Stimulated activated naive CD8-positive, alpha-beta T cell treated with anti-CD3 and anti-CD28 coated beads, Interleukin-15, Interleukin-2, amounts not matched to agents 100 ng/mL and 50 ng/mL, for 24 hours (primary cell): Measurements from ENCODE around the gene HDGFL3.

Experiments used
- H3K27ac Mint-ChIP-seq: one replicate; pipeline ENCODE4 v1.8.0; 2021; ENCODE audit warnings: mild to moderate bottlenecking, mixed read lengths
- H3K27me3 Mint-ChIP-seq: one replicate; pipeline ENCODE4 v1.8.0; 2021; ENCODE audit warnings: mixed read lengths
- H3K36me3 Mint-ChIP-seq: one replicate; pipeline ENCODE4 v1.8.0; 2021; ENCODE audit warnings: low read depth, mixed read lengths
- H3K4me1 Mint-ChIP-seq: one replicate; pipeline ENCODE4 v1.8.0; 2021; ENCODE audit warnings: low read depth, mixed read lengths
- H3K4me3 Mint-ChIP-seq: one replicate; pipeline ENCODE4 v1.8.0; 2021; ENCODE audit warnings: mild to moderate bottlenecking, mixed read lengths
- H3K9me3 Mint-ChIP-seq: one replicate; pipeline ENCODE4 v1.8.0; 2021; ENCODE audit warnings: mixed read lengths

The HDGFL3 gene

DNA sequence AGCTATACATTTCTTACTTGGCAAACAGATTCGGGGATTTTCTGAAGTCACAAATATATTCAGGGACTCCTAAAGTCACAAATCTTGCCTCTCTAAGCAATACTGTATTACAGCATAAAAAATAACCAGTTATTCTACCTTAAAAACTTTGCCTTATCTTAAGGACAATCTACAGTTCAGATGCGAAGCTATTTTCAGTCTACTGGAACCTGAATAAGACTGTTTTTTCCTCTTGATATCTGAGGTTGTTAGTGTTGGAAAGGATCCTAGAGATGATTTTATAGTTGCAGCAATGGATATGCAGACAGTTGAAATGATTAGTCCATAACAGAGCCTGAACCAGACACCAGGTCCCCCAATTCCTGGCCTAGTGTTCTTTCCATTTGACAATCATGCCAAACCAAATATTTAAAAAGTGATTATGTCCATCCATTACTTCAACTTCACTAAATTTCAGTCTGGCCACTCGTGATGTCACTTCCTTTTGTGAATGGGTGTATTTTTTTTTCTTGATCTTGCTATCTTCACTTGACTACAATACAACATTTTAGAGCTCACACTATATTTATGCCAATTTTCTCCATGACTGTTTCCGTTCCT is 1.8 kb downstream of the HDGFL3 start:
- Mint-ChIP-seq H3K9me3 (no peaks in the 10 kb centered on the region), H3K4me3 (peak overlapping the region; percentile 91), H3K27ac (peak overlapping the region; percentile 92), H3K4me1 (peaks cover 30% of the 10 kb centered on the region), H3K27me3 (peaks cover 44% of the 10 kb centered on the region), H3K36me3 (peaks cover 6% of the 10 kb centered on the region)

DNA sequence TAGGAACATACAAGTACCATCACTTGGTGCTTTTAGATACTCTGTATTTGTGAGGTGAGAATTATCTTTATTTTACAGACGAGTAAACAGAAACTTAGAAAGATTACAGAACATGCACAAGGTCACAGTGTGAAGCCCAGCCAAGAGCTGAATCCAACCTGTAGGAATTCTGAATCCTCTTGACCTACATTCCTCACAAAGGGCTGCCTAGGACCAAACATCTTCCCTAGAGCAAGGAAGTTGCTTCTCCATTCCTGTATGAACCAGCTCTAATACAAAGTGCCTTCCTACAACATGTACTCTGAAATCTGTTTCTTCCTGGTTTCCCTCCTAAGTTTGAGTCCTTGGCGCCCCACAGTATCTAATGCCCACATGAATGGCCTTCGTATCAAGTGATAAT is 2.9 kb downstream of the HDGFL3 start:
- Mint-ChIP-seq H3K4me3 (no peak overlapping the region), H3K9me3 (no peaks in the 10 kb centered on the region), H3K4me1 (peaks cover 42% of the 10 kb centered on the region), H3K27me3 (peaks cover 44% of the 10 kb centered on the region), H3K36me3 (peaks cover 6% of the 10 kb centered on the region), H3K27ac (no peak overlapping the region)

DNA sequence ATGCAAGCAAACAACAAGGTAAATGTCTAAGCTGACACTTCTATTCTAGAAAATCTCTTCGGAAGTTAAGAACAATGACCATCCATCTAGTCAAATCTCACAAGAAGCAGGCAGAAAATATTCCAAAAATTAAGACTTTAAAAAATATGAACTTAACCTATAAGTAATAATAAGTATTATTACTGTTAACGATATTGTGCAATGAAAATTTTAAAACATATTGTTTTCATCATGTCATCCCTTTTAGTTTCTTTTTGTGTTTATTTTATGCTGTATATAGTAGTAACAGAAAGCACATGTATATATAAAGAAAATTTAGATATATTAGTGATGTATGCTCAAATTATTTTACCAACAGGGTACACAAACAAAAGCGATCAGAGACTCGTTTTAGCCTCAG is 4.1 kb downstream of the HDGFL3 start:
- no peaks in the 10 kb centered on the region for H3K9me3 Mint-ChIP-seq
- no peak overlapping the region for H3K27ac Mint-ChIP-seq
- H3K4me1 Mint-ChIP-seq: peaks cover 53% of the 10 kb centered on the region
- H3K4me3 Mint-ChIP-seq: no peak overlapping the region
- H3K36me3 Mint-ChIP-seq: peaks cover 6% of the 10 kb centered on the region
- H3K27me3 Mint-ChIP-seq: peaks cover 44% of the 10 kb centered on the region

DNA sequence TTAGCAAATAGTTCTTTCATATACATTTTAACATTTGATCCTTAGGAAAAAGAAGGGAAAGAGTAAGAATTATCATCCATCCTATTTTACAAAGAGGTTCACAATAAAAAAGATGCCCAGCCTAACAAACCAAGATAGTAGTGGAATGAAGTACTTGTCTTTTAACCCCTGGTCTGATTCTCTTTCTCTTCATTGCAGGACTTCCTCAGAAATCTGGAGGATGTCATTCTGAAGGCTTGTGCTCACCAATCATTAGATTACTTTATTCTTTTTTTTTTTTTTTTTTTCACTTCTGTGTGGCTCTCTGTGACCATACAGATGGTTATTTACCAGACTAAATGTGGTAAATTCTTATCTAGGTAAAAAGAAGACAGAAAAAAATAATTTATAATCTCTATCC is 7.0 kb downstream of the HDGFL3 start:
- H3K9me3 Mint-ChIP-seq: no peaks in the 10 kb centered on the region
- H3K27me3 Mint-ChIP-seq: peaks cover 44% of the 10 kb centered on the region
- H3K36me3 Mint-ChIP-seq: no peaks in the 10 kb centered on the region
- H3K4me1 Mint-ChIP-seq: peaks cover 51% of the 10 kb centered on the region
- H3K27ac Mint-ChIP-seq: peak overlapping the region; percentile 76
- peak overlapping the region; percentile 26 for H3K4me3 Mint-ChIP-seq

DNA sequence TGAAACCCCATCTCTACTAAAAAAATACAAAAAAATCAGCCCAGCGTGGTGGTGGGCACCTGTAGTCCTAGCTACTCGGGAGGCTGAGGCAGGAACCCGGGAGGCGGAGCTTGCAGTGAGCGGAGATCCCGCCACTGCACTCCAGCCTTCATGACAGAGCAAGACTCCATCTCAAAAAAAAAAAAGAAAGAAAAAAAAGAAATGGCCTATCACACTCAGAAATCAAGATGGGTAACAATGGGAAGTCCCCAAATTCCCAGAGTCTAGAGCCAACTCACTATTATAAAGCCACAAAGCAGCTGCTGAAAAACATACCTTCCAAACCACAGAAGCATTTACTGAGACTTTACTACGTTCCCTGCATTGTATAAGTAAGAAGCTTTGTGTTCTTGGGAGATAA is 7.5 kb downstream of the HDGFL3 start:
- Mint-ChIP-seq H3K27ac (peak overlapping the region; percentile 76), H3K36me3 (no peaks in the 10 kb centered on the region), H3K4me1 (peaks cover 51% of the 10 kb centered on the region), H3K27me3 (peaks cover 40% of the 10 kb centered on the region), H3K9me3 (no peaks in the 10 kb centered on the region), H3K4me3 (peak overlapping the region; percentile 26)

DNA sequence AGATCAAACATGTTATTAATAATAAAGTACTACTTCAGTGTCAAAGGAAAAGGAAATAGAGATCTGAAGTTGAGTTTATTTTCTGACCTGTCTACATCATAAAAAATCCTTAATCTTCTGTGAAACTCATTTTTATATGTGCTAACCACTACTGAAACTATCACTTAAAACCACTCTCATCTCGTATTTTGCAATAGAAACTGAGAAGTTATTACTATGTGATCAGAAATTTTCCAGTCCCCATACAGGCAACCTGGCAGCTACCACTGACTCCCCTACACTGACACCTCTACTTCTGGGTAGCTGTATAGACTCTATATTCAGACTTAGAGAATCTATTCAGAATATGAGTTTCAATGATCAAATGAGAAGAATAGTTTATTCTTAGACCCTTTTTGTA is 8.3 kb downstream of the HDGFL3 start:
- H3K27me3 Mint-ChIP-seq: peaks cover 37% of the 10 kb centered on the region
- H3K9me3 Mint-ChIP-seq: no peaks in the 10 kb centered on the region
- peak overlapping the region; percentile 30 for H3K4me3 Mint-ChIP-seq
- H3K27ac Mint-ChIP-seq: peak overlapping the region; percentile 76
- no peaks in the 10 kb centered on the region for H3K36me3 Mint-ChIP-seq
- H3K4me1 Mint-ChIP-seq: peaks cover 51% of the 10 kb centered on the region

DNA sequence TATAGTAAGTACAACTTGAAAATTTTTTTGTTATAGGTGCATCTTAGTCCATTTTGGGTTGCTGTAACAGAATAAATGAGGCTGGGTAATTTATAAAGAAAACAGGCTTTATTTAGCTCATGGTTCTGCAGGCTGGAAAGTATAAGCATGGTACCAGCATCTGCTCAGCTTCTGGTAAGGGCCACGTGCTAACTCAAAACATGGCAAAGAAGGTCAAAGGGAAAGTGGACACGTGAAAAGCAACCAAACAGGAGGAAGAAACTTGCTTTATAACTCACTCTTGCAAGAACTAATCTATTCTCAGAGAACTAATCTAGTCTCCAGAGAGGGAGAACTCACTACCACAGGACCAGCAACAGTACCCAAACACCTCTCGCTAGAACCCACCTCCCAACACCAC is 9.1 kb downstream of the HDGFL3 start:
- Mint-ChIP-seq H3K9me3 (no peaks in the 10 kb centered on the region), H3K36me3 (no peaks in the 10 kb centered on the region), H3K27ac (peak overlapping the region; percentile 76), H3K27me3 (peaks cover 41% of the 10 kb centered on the region), H3K4me3 (no peak overlapping the region), H3K4me1 (peaks cover 51% of the 10 kb centered on the region)

DNA sequence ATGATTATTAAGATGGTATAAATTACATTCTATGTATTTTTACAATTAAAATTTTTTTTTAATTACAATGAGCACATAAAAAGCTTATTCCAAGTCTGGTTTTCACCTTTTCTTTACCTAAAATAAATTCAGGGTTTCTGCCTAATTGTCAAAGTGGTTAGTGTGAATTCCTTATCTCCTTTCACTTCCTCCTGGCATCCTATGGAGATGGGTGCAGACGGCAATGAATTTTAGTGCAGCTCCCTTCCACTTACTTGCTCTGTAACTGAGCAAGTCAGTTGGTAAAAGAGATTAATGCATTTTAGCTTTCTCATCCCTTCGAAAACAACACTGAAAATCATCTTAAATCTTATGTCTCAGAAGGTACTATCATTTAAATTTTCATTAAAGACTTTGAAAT is 13.1 kb downstream of the HDGFL3 start:
- no peaks in the 10 kb centered on the region for H3K9me3 Mint-ChIP-seq
- H3K27me3 Mint-ChIP-seq: peaks cover 35% of the 10 kb centered on the region
- no peak overlapping the region for H3K27ac Mint-ChIP-seq
- H3K36me3 Mint-ChIP-seq: no peaks in the 10 kb centered on the region
- no peak overlapping the region for H3K4me3 Mint-ChIP-seq
- H3K4me1 Mint-ChIP-seq: peaks cover 18% of the 10 kb centered on the region

DNA sequence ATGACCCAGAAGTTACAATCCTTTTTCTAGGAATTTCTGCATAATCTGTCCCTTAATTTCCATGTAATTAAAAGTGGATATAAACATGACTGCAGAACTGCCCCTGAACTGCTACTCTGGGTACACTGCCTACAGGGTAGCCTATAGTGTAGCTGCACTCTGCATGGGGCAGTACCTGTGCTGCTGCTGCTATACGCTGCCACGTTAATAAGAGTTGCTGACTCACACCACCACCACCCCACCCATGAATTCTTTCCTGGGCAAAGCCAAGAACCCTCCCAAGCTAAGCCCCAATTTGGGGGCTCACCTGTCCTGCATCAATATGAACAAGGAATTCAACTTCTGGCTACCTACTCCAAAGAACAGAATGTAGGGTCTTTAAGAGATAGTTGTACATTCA is 13.9 kb downstream of the HDGFL3 start:
- Mint-ChIP-seq H3K4me1 (peaks cover 10% of the 10 kb centered on the region), H3K27me3 (peaks cover 35% of the 10 kb centered on the region), H3K36me3 (no peaks in the 10 kb centered on the region), H3K27ac (no peak overlapping the region), H3K9me3 (no peaks in the 10 kb centered on the region), H3K4me3 (no peak overlapping the region)

DNA sequence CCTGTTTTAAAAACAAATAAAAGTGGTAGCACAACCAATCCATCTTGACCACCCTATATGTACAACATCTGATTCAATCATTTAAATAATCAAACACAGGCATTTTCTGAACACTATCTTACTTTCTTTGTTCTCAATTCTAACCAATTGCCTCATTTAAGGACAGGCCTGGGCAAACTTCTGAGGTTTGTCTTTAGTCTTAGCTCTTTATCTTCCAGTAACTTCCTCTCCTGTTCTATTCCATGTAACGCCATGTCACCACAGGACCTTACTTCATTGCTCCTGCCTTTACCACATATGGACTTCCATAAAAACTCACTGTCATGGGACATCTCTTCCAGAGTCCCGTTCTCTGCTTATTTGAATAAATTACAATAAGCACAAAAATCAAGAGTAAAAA is 14.9 kb downstream of the HDGFL3 start:
- Mint-ChIP-seq H3K4me1 (peaks cover 6% of the 10 kb centered on the region), H3K9me3 (no peaks in the 10 kb centered on the region), H3K4me3 (no peak overlapping the region), H3K27ac (no peak overlapping the region), H3K27me3 (peaks cover 38% of the 10 kb centered on the region), H3K36me3 (no peaks in the 10 kb centered on the region)

DNA sequence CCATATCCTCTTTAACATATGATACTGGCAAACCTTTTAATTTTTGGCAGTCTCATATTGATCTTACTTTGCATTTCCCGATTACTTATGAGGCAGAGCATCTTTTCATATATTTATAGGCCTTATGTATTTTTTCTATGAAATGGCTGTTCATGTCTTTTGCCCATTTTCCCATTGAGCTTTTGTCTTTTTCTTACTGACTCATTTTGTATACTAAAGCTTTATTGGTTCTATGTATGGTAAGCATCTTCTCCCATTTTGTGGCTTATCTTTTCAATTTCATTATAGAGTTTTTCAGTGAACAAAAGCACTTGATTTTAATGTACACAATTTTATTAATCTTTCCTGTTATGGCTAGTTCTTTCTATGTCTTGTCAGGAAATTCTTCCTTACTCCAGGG is 17.2 kb downstream of the HDGFL3 start:
- Mint-ChIP-seq H3K27me3 (peaks cover 30% of the 10 kb centered on the region), H3K4me3 (no peak overlapping the region), H3K9me3 (no peaks in the 10 kb centered on the region), H3K4me1 (no peaks in the 10 kb centered on the region), H3K36me3 (no peaks in the 10 kb centered on the region), H3K27ac (no peak overlapping the region)

DNA sequence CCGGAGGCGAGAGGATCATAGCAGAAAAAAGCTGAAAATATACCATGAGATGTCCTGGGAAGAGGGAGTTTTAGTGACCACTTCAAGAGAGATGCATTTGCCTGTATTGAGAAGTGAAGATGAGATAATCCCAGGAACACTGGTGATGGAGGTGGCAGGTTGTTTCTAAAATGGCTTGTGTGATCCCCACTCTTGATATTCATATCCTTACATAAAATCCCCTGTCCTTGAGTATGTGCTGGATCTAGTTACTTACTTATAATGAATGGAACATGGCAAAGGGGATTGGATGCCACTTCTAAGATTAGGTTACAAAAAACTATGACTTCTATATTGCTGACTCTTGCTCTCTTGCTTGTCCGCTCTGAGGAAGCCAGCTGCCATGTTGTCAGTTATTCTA is 22.1 kb downstream of the HDGFL3 start:
- H3K4me3 Mint-ChIP-seq: no peak overlapping the region
- no peaks in the 10 kb centered on the region for H3K4me1 Mint-ChIP-seq
- H3K36me3 Mint-ChIP-seq: no peaks in the 10 kb centered on the region
- H3K27ac Mint-ChIP-seq: no peak overlapping the region
- peaks cover 6% of the 10 kb centered on the region for H3K27me3 Mint-ChIP-seq
- no peaks in the 10 kb centered on the region for H3K9me3 Mint-ChIP-seq

DNA sequence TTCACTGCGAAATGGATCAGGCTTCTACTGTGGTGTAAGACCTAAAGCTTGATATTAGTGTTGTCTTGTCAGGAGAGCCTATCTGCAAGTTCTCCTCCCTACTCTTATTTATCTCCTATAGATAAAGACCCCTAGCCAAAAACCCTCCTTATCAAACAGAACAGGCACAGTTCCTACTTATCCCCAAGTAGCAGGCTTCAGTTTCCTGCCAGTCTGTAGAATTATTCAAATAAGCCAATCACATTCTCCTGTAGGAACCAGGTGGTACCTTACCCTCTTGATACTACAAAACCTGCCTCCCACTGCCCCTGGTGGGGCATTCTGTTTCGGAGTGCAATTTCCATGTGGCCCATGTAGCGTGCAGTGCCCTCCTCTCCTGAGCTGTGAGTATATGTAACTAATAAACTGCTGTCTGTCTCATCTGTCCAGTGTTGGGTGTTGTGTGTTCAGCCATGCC is 28.7 kb downstream of the HDGFL3 start:
- no peak overlapping the region for H3K4me3 Mint-ChIP-seq
- H3K27me3 Mint-ChIP-seq: no peaks in the 10 kb centered on the region
- no peaks in the 10 kb centered on the region for H3K4me1 Mint-ChIP-seq
- H3K27ac Mint-ChIP-seq: no peak overlapping the region
- H3K36me3 Mint-ChIP-seq: no peaks in the 10 kb centered on the region
- H3K9me3 Mint-ChIP-seq: no peaks in the 10 kb centered on the region

DNA sequence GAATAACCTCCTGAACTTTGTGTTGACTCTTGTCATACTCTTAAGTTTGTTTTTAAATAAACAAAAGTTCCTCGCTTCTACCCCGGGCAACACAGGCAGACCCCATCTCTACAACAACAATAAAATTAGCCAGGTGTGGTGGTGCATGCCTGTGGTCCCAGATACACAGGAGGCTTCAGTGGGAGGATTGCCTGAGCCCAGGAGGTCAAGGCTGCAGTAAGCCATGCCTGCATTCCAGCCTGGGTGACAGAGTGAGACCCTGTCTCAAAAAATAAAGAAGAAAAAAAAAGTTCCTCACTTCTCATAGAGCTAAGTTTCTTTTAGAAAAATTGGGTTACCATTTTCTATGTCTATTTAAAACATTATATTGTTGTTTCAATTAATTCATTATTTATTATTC is 29.2 kb downstream of the HDGFL3 start:
- Mint-ChIP-seq H3K27ac (no peak overlapping the region), H3K36me3 (no peaks in the 10 kb centered on the region), H3K4me1 (no peaks in the 10 kb centered on the region), H3K4me3 (no peak overlapping the region), H3K9me3 (no peaks in the 10 kb centered on the region), H3K27me3 (no peaks in the 10 kb centered on the region)

DNA sequence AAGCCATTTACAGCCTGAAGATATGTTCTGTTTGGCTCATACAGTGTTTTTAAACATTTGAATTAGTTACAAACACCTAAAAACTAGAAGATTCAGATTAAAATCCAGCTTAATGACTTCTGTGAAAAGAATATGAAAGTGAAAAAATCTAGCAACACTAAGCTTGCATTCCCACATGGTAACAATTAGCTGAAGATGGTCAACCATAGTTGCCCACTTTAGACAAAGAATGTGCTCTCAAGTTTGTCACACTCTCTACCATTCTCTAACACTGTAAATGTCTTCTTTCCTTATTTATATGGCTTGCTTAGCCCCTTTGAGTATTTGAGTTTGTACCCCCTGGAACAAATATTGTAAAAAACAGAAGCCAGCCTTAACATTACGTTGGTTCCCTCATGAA is 32.7 kb downstream of the HDGFL3 start:
- H3K36me3 Mint-ChIP-seq: no peaks in the 10 kb centered on the region
- H3K27me3 Mint-ChIP-seq: no peaks in the 10 kb centered on the region

DNA sequence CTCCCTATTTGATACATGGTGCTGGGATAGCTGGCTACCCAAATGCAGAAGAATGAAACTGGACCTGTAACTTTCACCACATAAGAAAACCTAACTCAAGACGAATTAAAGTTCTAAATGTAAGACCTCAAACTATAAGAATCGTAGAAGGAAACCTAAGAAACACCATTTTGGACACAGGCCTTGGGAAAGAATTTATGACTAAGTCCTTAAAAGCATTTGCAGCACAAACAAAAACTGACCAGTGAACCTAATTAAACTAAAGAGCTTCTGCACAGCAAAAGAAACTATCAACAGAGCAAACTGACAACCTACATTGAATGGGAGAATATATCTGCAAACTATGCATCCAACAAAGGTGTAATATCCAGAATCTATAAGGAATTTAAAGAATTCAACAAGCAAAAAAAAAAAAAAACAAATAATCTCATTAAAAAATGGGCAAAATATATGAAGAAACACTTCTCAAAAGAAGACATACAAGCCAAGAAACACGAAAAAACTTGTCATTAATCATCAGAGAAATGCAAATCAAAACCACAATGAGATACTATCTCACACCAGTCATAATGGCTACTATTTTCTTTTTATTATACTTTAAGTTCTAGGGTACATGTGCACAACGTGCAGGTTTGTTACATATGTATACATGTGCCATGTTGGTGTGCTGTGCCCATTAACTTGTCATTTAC is 37.0 kb downstream of the HDGFL3 start:
- peaks cover 11% of the 10 kb centered on the region for H3K27me3 Mint-ChIP-seq
- no peak overlapping the region for H3K4me3 Mint-ChIP-seq
- peaks cover 22% of the 10 kb centered on the region for H3K9me3 Mint-ChIP-seq
- peaks cover 7% of the 10 kb centered on the region for H3K36me3 Mint-ChIP-seq
- H3K27ac Mint-ChIP-seq: no peak overlapping the region
- H3K4me1 Mint-ChIP-seq: no peaks in the 10 kb centered on the region

More for the DNA sequence above, 32.7 kb downstream of the HDGFL3 start:
- H3K4me1 Mint-ChIP-seq: no peaks in the 10 kb centered on the region
- H3K4me3 Mint-ChIP-seq: no peak overlapping the region
- no peak overlapping the region for H3K27ac Mint-ChIP-seq
- H3K9me3 Mint-ChIP-seq: no peaks in the 10 kb centered on the region
